GM10847 (cell line): ENCODE measurements around the gene WIPF3.

Experiments used
- POLR2A ChIP-seq: IDR thresholded peaks from 2 replicates; pipeline ENCODE4 v1.6.1; 2011; ENCODE audit not compliant: insufficient read length; ENCODE audit errors: extremely low read depth

Gene WIPF3

GRCh38 chr7:29825775-29826529 lies 19.6 kb downstream of the WIPF3 start:
- TF ChIP-seq POLR2A = no peak

DNA sequence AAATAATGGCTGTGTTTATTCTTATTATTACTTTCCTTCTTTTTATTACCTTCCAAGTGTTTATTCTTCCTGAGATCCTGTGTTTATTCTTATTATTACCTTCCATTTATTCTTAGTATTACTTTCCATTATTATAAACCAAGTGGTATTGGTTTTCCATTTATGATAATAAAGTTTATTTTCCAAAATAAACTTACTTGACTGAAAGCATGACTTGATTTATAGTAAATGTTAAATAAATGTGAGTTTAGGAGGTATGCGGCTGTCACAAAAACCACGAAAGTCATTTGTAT lies 20.2 kb downstream of the WIPF3 start:
- no peak for TF ChIP-seq POLR2A

GRCh38 chr7:29826904-29827303 lies 20.6 kb downstream of the WIPF3 start:
- TF ChIP-seq POLR2A = no peak

DNA sequence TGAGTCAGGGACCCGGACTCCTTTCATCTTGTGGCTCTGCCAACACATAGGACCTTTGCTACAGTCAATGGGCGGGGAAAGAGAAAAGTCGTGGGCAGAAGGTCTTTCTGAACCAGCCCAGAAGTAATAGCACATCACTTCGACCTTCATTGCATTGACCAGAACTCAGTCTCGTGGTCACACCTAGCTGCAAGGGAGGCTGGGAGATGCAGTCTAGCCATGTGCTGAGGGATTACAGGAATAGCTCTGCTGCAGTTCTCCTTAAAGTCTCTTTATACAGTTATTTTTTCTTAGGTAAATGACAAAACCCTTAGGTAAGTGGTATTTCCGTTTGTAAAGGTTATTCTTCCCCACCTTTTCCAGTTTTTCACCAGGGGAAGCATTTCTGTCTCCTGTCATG lies 25.4 kb downstream of the WIPF3 start:
- no peak for TF ChIP-seq POLR2A

DNA sequence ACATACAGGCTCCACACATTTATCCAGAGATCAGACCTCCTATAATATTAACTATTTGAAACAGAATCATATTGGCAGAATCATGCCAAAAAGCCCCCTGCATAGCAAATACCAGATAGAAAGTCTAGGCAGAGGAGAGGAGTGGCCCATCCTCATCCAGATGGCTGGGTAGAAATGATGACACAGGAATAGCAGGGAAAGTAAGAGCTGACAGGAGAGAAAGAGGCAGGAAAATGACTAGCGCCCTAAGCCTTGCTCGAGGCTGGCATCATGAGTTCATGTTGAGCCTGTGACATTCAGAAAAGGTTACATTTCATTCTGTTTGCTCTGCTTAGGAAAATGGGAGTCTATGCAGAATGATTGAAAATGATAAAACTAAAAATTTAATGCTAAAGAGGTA lies 27.6 kb downstream of the WIPF3 start:
- TF ChIP-seq POLR2A = no peak

DNA sequence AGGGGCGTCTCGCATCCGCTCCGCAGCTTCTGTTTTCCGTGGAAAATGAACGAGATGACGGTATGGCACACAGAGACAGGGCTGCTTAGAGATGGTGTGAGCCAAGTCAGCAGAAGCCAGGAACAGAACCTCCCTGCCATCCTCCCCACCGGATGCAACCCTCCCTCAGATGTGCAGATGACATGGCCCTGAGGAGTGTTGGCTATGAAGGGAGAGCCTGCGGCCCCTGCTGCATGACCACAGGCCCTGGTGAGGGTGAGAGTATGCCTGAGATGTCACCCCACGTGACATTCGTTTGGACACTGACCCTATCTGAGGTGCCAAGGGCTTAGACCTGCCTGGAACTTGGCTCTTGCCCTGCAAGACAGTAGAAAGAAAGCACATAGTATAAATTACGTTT lies 29.4 kb downstream of the WIPF3 start:
- TF ChIP-seq POLR2A = no peak

GRCh38 chr7:29839302-29839701 lies 33.0 kb downstream of the WIPF3 start:
- no peak for TF ChIP-seq POLR2A

DNA sequence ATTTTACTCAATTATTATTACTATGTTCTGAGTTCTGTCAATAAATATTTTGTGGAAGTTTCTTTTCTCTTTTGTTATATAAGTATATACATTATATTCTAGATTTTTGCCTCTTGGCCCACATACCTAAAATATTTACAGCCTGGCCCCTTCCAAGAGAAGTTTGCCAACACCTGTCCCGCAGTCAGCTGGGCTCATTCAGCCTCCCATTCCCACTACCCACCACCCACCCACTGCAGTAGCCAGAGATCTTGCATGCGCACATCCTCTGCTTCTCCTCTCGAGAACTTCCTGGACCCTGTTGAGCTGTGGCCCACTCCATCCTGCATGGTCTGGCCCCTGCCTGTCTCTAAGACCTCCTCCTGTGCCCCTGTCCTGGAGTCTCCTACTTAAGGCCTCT lies 33.6 kb downstream of the WIPF3 start:
- no peak for TF ChIP-seq POLR2A

DNA sequence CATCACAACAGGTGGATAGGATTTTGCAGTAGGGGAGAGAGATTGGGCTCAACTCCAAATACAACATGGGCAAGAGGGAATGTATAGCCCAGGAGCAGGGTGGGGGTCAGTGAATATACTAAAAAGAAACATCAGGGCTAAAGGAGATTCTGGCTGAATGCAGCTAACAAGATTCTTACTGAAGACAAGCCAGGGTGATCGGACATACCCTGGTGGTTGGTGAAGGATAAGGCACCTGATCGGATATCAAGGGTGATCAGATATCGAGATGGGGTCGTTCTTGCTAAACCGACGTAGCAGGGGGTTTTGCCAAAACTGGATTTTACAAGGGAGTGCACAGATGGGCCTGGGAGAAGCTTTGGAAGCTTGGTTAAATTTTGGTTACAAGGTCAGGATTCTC lies 34.4 kb downstream of the WIPF3 start:
- TF ChIP-seq POLR2A = no peak

DNA sequence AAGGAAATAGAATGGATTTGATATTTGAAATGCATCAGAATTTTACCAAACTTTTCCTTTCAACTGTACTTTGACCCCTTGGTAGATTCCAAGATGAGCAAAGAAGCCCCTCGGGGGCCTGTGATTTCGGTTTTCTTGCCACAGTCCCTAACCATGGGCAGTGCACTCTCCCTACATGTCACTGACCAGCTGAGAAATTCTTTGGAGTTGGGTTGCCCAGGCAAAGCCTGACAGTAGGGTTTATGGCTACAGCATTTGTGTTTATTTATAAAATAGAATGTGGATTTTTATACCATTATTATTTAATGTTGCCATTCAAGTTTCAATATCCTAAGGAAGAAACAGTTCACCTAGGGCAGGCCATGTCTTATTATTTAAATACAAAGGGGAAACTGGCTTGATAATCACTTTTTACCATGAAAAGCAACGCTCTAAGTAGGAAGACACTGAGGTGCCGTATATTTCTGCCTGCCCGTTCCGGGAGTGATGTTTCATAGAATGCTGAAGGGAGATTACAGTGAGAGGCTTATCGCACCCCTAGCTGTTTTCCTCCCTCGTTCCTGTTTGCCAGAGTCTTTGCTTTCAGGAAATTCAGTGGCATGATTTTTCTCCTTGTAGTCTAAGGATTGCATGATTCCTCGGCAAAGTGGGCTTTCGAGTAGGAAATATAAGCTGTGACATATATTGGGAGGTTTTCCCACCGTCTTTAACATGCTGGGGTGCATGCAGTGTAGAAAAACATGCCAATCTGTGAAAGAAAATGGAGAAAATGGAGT lies 35.8 kb downstream of the WIPF3 start:
- no peak for TF ChIP-seq POLR2A

DNA sequence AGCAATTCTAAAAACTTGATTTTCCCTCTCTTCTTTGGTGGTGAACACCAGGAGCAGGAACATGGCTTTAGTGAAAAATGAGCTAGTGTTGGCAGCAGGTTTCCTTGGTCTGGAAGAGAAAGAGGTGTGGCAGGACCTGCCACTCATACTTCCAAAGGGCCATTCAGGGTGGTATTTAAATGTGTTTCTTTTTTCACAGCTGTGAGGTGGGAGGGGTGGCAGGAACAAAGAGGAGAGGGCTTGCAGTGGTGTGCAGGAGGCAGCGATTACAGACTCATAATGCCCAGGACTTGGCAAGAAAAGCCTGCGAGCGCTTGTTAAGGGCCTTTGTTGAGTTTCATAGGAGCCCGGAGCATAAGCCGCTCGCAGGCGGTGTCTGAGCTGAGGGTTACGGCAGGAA lies 36.8 kb downstream of the WIPF3 start:
- no peak for TF ChIP-seq POLR2A

DNA sequence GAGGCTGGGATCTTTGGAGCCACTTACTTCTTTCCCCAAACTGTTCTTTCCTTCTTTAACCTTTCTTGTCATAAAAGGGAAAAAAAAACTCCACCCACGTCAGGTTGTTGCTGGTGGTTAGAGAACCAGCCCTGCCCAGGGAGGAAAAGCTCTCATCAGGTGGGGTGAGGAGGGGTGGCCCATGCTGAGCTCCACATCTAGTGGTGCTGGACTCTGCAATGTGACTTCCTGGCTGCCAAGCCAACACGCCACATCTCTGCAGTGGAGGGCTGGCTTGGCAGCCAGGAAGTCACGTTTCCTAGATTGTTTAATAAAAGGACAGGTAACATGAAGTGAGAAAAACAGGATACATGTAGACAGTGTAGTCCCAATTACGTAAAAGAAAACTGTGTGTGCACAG lies 37.4 kb downstream of the WIPF3 start:
- no peak for TF ChIP-seq POLR2A

GRCh38 chr7:29844559-29844958 lies 38.3 kb downstream of the WIPF3 start:
- TF ChIP-seq POLR2A = no peak

DNA sequence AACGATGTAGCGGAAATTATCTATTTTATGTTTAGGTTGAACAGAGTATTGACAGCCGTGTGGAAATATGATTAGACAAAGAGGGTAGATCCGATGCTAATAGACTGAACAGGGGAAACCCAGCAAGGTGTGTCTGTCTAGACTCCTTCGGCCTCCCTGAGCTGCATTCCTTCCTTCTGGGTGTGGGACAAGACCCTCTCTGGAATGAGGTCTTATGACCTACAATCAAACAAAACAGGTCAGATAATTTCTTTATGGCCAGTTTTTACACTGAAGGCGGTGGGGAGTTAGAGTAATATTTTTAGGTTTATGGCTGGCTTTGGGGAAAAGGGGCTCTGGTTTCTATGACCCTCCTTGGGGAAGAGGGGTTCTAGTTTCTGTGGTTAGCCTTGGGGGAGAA lies 41.2 kb downstream of the WIPF3 start:
- no peak for TF ChIP-seq POLR2A

- no peak for TF ChIP-seq POLR2A
These were observed 41.6 kb downstream of the WIPF3 start for GRCh38 chr7:29847916-29848315.

DNA sequence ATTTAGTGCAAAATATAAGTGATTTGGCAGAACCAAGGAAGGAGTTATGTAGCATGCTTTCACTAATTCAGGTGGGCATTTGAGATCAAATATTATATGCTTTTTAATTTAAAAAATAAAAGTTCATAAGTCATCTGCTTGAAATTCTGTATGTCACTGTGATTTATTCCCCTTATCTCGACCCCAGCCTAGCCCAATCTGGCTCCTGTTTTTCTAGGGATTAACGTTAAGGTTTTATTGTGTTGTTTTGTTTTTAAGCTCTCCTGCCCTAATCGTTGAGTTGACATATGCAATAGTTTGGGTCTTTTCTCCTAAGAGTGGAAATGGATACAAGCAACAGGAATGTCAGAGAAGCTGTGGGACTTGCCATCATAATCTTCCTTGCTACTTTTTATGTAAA lies 42.6 kb downstream of the WIPF3 start:
- no peak for TF ChIP-seq POLR2A

GRCh38 chr7:29851487-29851886 lies 45.2 kb downstream of the WIPF3 start:
- TF ChIP-seq POLR2A = no peak

DNA sequence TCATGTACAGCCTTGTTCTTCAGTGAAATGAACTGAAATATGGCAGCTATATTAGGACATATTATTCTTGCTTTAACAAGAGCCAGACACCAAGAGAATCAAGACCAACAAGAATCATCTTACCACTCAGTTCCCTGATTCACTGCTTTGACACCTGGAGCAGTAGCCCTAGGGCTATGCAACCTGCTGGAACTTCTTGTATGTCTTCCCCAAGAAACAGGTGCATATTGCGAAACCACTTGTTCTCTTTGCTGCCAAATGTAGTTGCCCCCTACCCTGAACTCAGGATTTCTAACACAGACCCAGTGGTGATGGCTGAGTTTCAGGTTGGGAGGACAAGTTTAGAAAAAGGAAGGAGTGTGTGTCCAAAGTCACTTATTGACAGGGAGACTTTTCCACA lies 46.1 kb downstream of the WIPF3 start:
- no peak for TF ChIP-seq POLR2A

DNA sequence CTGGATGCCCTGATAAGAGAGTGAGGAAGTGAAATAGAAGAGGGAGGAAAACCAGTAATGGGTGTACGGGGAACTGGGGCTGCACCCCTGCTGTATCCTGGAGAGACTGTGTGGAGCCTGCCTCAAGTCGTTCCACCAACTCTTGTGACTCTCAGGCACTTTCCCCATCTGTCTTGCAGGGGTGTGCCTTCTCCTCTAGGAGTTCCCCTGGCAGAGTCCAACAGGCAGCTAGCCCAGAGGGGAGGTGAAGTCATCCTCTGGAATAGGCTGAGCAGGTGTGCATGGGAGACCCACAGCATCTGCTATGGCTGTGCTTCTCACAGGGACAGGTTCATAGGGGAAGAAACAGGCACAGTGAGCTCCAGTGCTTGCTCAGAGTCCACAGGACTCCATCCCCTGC lies 46.8 kb downstream of the WIPF3 start:
- TF ChIP-seq POLR2A = no peak
